Measurements from ENCODE around the gene CLCA2.

DNA sequence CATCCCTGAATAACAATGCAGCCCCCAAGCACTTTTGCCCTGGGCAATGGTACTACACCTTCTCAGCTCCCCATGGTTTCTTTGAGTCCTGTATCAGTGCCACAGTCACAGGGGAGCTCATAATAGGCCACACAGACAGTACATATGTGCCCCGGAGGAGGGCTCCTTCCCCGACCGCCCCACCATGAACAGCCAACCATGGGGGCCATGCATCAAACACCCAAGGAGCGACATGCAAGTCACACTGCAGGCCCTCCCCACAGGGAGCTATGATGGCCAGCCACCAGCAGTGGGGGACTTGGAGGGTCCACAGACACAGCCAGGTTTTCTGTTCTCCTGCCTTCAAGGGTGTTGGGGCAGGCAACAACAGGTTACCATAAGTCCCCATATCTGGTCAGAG lies 13.1 kb upstream of the CLCA2 start:
- no peak for TF ChIP-seq GATA2 (IDR thresholded peaks at IDR 0.05; ENCODE audit: low read depth, low read length)
- TF ChIP-seq GATA3 (IDR thresholded peaks at IDR 0.05; ENCODE audit: low read depth, low read length) = no peak
